Measurements from ENCODE around the gene ANO8. TPM values are rescaled to one million over a fixed set of nuclear protein-coding genes. Genes with fewer than 3 reads are reported as not detected.

ANO8 gene
- total and polyA plus RNA-seq, 10 donors: 1.1 to 12.0 (median 7.2) TPM

GRCh38 chr19:17303940-17304267 is 30.8 kb downstream of the ANO8 start:
- H3K9me3 ChIP-seq: no peaks in the 10 kb centered on the region
- H3K36me3 ChIP-seq: peaks cover 0 to 25% (median 7%) of the 10 kb centered on the region in 6 donors
- TF ChIP-seq POLR2AphosphoS5 (IDR thresholded peaks at IDR 0.05) (no peak), POLR2A (IDR thresholded peaks at IDR 0.05) (no peak), CTCF (IDR thresholded peaks at IDR 0.05 in 8 of 11, conservative IDR thresholded peaks at IDR 0.05 in 3 of 11) (no peak)
- WGBS, 5 donors: 74 to 88% (median 80%) methylated on average over 12 of the region's 12 CpGs
- intact Hi-C loops (cut with DNase I; ENCODE audit: low total_unique reads): no loop called here
- H3K4me1 ChIP-seq: peaks cover 31 to 79% (median 53%) of the 10 kb centered on the region in 6 donors
- peak overlapping the region in 4 of 8 donors; percentile 82 to 97 (median 94) for H3K27ac ChIP-seq
- DNase-seq: peak; percentile 74
- H3K4me3 ChIP-seq: peak overlapping the region in 2 of 8 donors; percentile 65 to 80
- H3K27me3 ChIP-seq (replicated peaks in 1 of 7): no peaks in the 10 kb centered on the region

- Histone ChIP-seq H3K4me1 (peaks cover 31 to 74% (median 49%) of the 10 kb centered on the region in 6 donors), H3K36me3 (peaks cover 0 to 30% (median 8%) of the 10 kb centered on the region in 6 donors), H3K4me3 (peak within 1 kb of the TSS; percentile 50 to 80 (median 72)), H3K27me3 (replicated peaks in 1 of 7) (no peaks in the 10 kb centered on the region), H3K27ac (peak within 1 kb of the TSS; percentile 61 to 97 (median 80)), H3K9me3 (peaks cover 0 to 2% (median under 1%) of the 10 kb centered on the region in 8 donors)
- peak; percentile 96 for DNase-seq
- TF ChIP-seq POLR2A (IDR thresholded peaks at IDR 0.05): no peak
- peak; percentile 51 to 88 (median 73) for TF ChIP-seq CTCF (IDR thresholded peaks at IDR 0.05 in 8 of 11, conservative IDR thresholded peaks at IDR 0.05 in 3 of 11)
- peak; percentile 78 to 88 (median 86) for TF ChIP-seq POLR2AphosphoS5 (IDR thresholded peaks at IDR 0.05)
- WGBS, 5 donors: 1 to 5% (median 2%) methylated on average over 38 to 52 of the region's 52 CpGs
- intact Hi-C loops (cut with DNase I; ENCODE audit: low total_unique reads): no loop called here
These were observed 31.3 kb downstream of the ANO8 start, which contains the start of gene ABHD8 for GRCh38 chr19:17303167-17303939. Gene ABHD8 (minus strand): TSS chr19:17303425. CDS start chr19:17301616, 1,809 bp downstream.

- peak overlapping the region; percentile 50 to 80 (median 72) for H3K4me3 ChIP-seq
- no peaks in the 10 kb centered on the region for H3K27me3 ChIP-seq (replicated peaks in 1 of 7)
- DNase-seq: peak; percentile 85
- peaks cover 31 to 66% (median 49%) of the 10 kb centered on the region in 6 donors for H3K4me1 ChIP-seq
- peaks cover 0 to 8% (median 7%) of the 10 kb centered on the region in 8 donors for H3K9me3 ChIP-seq
- TF ChIP-seq CTCF (IDR thresholded peaks at IDR 0.05 in 8 of 11, conservative IDR thresholded peaks at IDR 0.05 in 3 of 11) (no peak), POLR2A (IDR thresholded peaks at IDR 0.05) (no peak), POLR2AphosphoS5 (IDR thresholded peaks at IDR 0.05) (no peak)
- H3K36me3 ChIP-seq: peaks cover 0 to 36% (median 10%) of the 10 kb centered on the region in 6 donors
- WGBS, 5 donors: 8 to 23% (median 11%) methylated on average over 6 to 29 of the region's 29 CpGs
- intact Hi-C loops (cut with DNase I; ENCODE audit: low total_unique reads): no loop called here
- peak overlapping the region; percentile 61 to 94 (median 78) for H3K27ac ChIP-seq
These were observed 32.1 kb downstream of the ANO8 start for GRCh38 chr19:17302391-17303166.
